Stromal cell of bone marrow (primary cell): ENCODE data around the gene SBK3.
A peak's percentile ranks its signal among the peaks of the same experiment; 100 is the strongest.
"Not testable (repeated sequence)": the region's sequence is repeated elsewhere in the genome, so short reads cannot be mapped to it uniquely, and the experiment has no call there.

ENCODE experiments used
- DNase-seq: peaks from one replicate; pipeline ENCODE4 v3.0.0-alpha.2; 2012; ENCODE audit warnings: low read depth

SBK3 gene

GRCh38 chr19:55516878-55517620 is 28.3 kb downstream of the SBK3 start:
- peak; percentile 78 for DNase-seq

GRCh38 chr19:55508120-55508519 is 37.2 kb downstream of the SBK3 start:
- no peak for DNase-seq

GRCh38 chr19:55504981-55505380 is 40.4 kb downstream of the SBK3 start:
- no peak for DNase-seq

GRCh38 chr19:55504252-55504603 is 41.1 kb downstream of the SBK3 start:
- no peak for DNase-seq

GRCh38 chr19:55503502-55504251 is 41.7 kb downstream of the SBK3 start:
- peak; percentile 77 for DNase-seq

GRCh38 chr19:55503157-55503501 is 42.2 kb downstream of the SBK3 start:
- no peak for DNase-seq

GRCh38 chr19:55502197-55502952 is 43.0 kb downstream of the SBK3 start:
- DNase-seq: no peak

- no peak for DNase-seq
These were observed 44.9 kb downstream of the SBK3 start for GRCh38 chr19:55500368-55500952.

- DNase-seq: no peak
These were observed 47.0 kb downstream of the SBK3 start for GRCh38 chr19:55498246-55498840.

GRCh38 chr19:55497763-55498162 is 47.6 kb downstream of the SBK3 start:
- DNase-seq: no peak

GRCh38 chr19:55496820-55497219 is 48.5 kb downstream of the SBK3 start:
- not testable (repeated sequence) for DNase-seq

- DNase-seq: no peak
These were observed 49.5 kb downstream of the SBK3 start for GRCh38 chr19:55495646-55496349.

GRCh38 chr19:55494172-55494761 is 51.1 kb downstream of the SBK3 start:
- peak; percentile 53 for DNase-seq

GRCh38 chr19:55493645-55494171 is 51.6 kb downstream of the SBK3 start:
- DNase-seq: no peak

- DNase-seq: no peak
These were observed 52.2 kb downstream of the SBK3 start for GRCh38 chr19:55493052-55493644.

GRCh38 chr19:55492362-55492944 is 52.9 kb downstream of the SBK3 start:
- DNase-seq: no peak

GRCh38 chr19:55491546-55492360 is 53.6 kb downstream of the SBK3 start:
- DNase-seq: no peak
